Kidney (tissue), 14 donors: ENCODE data around the gene APBA1. TPM values are rescaled to one million over a fixed set of nuclear protein-coding genes. Genes with fewer than 3 reads are reported as not detected.

Experiments used
- DNase-seq, 5 donors: peaks; one replicate each; pipeline ENCODE4 v3.0.0-alpha.2; 2013 to 2020
- FAIRE-seq: peaks from 2 replicates; lab custom pipeline; 2012; peaks lifted over from hg19 to GRCh38; lab: Jason Lieb, UNC
- H3K27ac ChIP-seq, 2 donors: one replicate each; pipeline ENCODE4 v1.7.0; 2013; ENCODE audit warnings: low read depth in 2 of 2, low read length in 2 of 2, inconsistent platforms in 1 of 2
- H3K27me3 ChIP-seq: one replicate; pipeline ENCODE4 v1.7.1; 2013; ENCODE audit warnings: low read length, inconsistent platforms; ENCODE audit not compliant: control insufficient read depth, insufficient read depth
- H3K36me3 ChIP-seq, 3 donors: one replicate each; pipeline versions ENCODE4 v1.7.0 to v1.7.1; 2013; ENCODE audit warnings: low read length in 3 of 3, control low read depth in 1 of 3, inconsistent platforms in 1 of 3; ENCODE audit not compliant: insufficient read depth in 3 of 3, control insufficient read depth in 2 of 3
- H3K4me1 ChIP-seq, 3 donors: one replicate each; pipeline versions ENCODE4 v1.7.0 to v1.7.1; 2013; ENCODE audit warnings: low read length in 3 of 3, inconsistent platforms in 1 of 3, low read depth in 1 of 3; ENCODE audit not compliant: control insufficient read depth in 2 of 3, insufficient read depth in 2 of 3
- H3K4me3 ChIP-seq, 3 donors: one replicate each; pipeline versions ENCODE4 v1.7.0 to v1.8.1; 2013; ENCODE audit warnings: low read length in 3 of 3, control low read depth in 1 of 3, inconsistent platforms in 1 of 3
- H3K9ac ChIP-seq, 3 donors: one replicate each; pipeline versions ENCODE4 v1.7.0 to v1.7.1; 2013; ENCODE audit warnings: low read length in 3 of 3, control low read depth in 1 of 3, inconsistent platforms in 1 of 3
- H3K9me3 ChIP-seq, 3 donors: one replicate each; pipeline versions ENCODE4 v1.7.0 to v1.7.1; 2013; ENCODE audit warnings: low read length in 3 of 3, control low read depth in 1 of 3, inconsistent platforms in 1 of 3; ENCODE audit not compliant: control insufficient read depth in 2 of 3, insufficient read depth in 1 of 3
- CTCF ChIP-seq: IDR thresholded peaks from 3 replicates; pipeline ENCODE4 v1.5.1; 2012; ENCODE audit warnings: mild to moderate bottlenecking, moderate library complexity, borderline replicate concordance; ENCODE audit not compliant: insufficient read depth; ENCODE audit errors: extremely low read depth
- intact Hi-C: fragments of 100-400 bp; cut with DNase I; formaldehyde crosslinking; loops from one replicate; pipeline ENCODE4 v1.11.1; 2022
- polyA plus RNA-seq: library from polyadenylated mRNA; stranded (reverse); fragments of 350-450 nt; fragmentation: Illumina TruSeq; extraction: RNeasy Lipid Tissue Mini Kit (QIAGEN cat#74804); gene quantifications from one replicate; pipeline ENCODE4 v1.2.3, GENCODE V29; 2014; ENCODE audit warnings: low read depth, low replicate concordance; ENCODE audit not compliant: insufficient read depth
- total RNA-seq: library from RNA; stranded (reverse); fragmentation: NEBNext Ultra II Directional; extraction: Animal tissue kit (Norgen Biotek cat#: 25700); gene quantifications from one replicate; pipeline ENCODE4 v1.2.1, GENCODE V29; 2021
- donor health status: control.
- donor health status: control.
- donor health status: control.
- donor health status: control.
- donor health status: control.
- donor health status: DM: yes; HTN: yes; CAD: no.
- donor health status: Normal renal cell carcinoma (clear cell type).

Gene APBA1
- total and polyA plus RNA-seq, 2 donors from 2014 or later, result 1.3 to 5.1 TPM

GRCh38 chr9:69582544-69583297 is 89.5 kb downstream of the APBA1 start:
- Histone ChIP-seq H3K9me3 (no peaks in the 10 kb centered on the region), H3K9ac (no peak overlapping the region), H3K27me3 (no peaks in the 10 kb centered on the region), H3K36me3 (no peaks in the 10 kb centered on the region), H3K27ac (no peak overlapping the region), H3K4me1 (peaks cover 0 to 2% (median 0%) of the 10 kb centered on the region in 3 donors), H3K4me3 (no peak overlapping the region)
- FAIRE-seq (no peak), DNase-seq (no peak)
- intact Hi-C loops, result no loop called here
- no peak for TF ChIP-seq CTCF

- H3K27me3 ChIP-seq, result no peaks in the 10 kb centered on the region
- FAIRE-seq, result no peak
- no peaks in the 10 kb centered on the region for H3K9me3 ChIP-seq
- TF ChIP-seq CTCF, result no peak
- intact Hi-C loops, result no loop called here
- H3K36me3 ChIP-seq, result no peaks in the 10 kb centered on the region
- no peak for DNase-seq
- peaks cover 0 to 2% (median 0%) of the 10 kb centered on the region in 3 donors for H3K4me1 ChIP-seq
- H3K27ac ChIP-seq, result no peak overlapping the region
- no peak overlapping the region for H3K9ac ChIP-seq
- H3K4me3 ChIP-seq, result no peak overlapping the region
Observed at GRCh38 chr9:69582018-69582417, 90.2 kb downstream of the APBA1 start.

GRCh38 chr9:69580582-69581214 is 91.5 kb downstream of the APBA1 start:
- H3K27me3 ChIP-seq, result no peaks in the 10 kb centered on the region
- intact Hi-C loops, result no loop called here
- no peak overlapping the region for H3K9ac ChIP-seq
- no peak for TF ChIP-seq CTCF
- no peaks in the 10 kb centered on the region for H3K9me3 ChIP-seq
- no peaks in the 10 kb centered on the region for H3K36me3 ChIP-seq
- DNase-seq (no peak), FAIRE-seq (no peak)
- H3K4me1 ChIP-seq, result peaks cover 0 to 2% (median 0%) of the 10 kb centered on the region in 3 donors
- H3K4me3 ChIP-seq, result no peak overlapping the region
- H3K27ac ChIP-seq, result no peak overlapping the region
